Measurements from ENCODE around the gene MAP3K10. TPM values are rescaled to one million over a fixed set of nuclear protein-coding genes. Genes with fewer than 3 reads are reported as not detected.
"Not testable (repeated sequence)": the region's sequence is repeated elsewhere in the genome, so short reads cannot be mapped to it uniquely, and the experiment has no call there.

The MAP3K10 gene
- total RNA-seq, 1 donor from 2014 or later: 20.6 TPM

DNA sequence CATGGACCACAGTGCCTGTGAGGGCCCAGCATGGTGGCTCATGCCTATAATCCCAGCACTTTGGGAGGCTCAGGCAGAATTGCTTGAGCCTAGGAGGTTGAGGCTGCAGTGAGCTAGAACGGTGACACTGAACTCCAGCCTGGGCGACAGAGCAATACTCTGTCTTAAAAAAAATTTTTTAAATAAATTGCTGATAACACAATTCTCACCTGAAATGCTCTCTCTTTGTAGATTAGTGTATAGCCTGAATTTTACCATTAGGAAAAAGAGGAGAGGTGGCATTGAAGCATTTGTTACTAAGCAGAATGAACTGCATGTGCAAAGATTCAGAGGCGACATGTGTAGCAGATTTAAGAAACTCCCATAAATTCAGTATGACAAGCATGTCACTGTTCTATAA lies 29.1 kb upstream of the MAP3K10 start:
- TF ChIP-seq, protein P1, sequence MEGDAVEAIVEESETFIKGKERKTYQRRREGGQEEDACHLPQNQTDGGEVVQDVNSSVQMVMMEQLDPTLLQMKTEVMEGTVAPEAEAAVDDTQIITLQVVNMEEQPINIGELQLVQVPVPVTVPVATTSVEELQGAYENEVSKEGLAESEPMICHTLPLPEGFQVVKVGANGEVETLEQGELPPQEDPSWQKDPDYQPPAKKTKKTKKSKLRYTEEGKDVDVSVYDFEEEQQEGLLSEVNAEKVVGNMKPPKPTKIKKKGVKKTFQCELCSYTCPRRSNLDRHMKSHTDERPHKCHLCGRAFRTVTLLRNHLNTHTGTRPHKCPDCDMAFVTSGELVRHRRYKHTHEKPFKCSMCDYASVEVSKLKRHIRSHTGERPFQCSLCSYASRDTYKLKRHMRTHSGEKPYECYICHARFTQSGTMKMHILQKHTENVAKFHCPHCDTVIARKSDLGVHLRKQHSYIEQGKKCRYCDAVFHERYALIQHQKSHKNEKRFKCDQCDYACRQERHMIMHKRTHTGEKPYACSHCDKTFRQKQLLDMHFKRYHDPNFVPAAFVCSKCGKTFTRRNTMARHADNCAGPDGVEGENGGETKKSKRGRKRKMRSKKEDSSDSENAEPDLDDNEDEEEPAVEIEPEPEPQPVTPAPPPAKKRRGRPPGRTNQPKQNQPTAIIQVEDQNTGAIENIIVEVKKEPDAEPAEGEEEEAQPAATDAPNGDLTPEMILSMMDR (IDR thresholded peaks at IDR 0.05; ENCODE audit: unreplicated experiment): no peak
- H3K4me3 Mint-ChIP-seq (ENCODE audit: unreplicated experiment): no peak overlapping the region
- DNase-seq (ENCODE audit: low spot score): no peak
- peaks cover 7% of the 10 kb centered on the region for H3K27me3 Mint-ChIP-seq (ENCODE audit: unreplicated experiment)
- no peaks in the 10 kb centered on the region for H3K36me3 Mint-ChIP-seq (ENCODE audit: low read depth, unreplicated experiment)
- H3K27ac Mint-ChIP-seq (ENCODE audit: unreplicated experiment): no peak overlapping the region
- no peaks in the 10 kb centered on the region for H3K4me1 Mint-ChIP-seq (ENCODE audit: unreplicated experiment)
- no peaks in the 10 kb centered on the region for H3K9me3 Mint-ChIP-seq (ENCODE audit: unreplicated experiment)

DNA sequence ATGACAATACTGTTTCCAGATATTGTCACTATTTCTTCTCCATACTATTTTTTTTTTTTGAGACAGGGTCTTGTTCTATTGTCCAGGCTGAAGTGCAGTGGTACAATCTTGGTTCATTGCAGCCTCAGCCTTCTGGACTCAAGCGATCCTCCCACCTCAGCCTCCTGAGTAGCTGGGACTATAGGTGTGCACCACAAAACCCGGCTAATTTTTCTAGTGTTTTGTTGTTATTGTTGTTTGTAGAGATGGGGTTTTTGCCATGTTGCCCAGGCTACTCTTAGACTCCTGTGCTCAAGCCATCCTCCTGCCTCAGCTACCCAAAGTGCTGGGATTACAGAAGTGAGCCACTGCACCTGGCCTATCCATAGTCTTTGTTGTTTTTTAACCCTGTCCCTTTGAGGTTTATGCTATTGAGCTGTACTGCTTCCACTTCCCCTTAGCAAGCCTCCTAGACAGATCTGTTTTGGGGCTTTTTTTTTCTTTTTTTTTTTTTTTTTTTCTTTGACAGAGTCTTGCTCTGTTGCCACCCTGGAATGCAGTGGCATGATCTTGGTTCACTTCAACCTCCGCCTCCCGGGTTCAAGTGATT lies 27.6 kb upstream of the MAP3K10 start:
- Mint-ChIP-seq H3K4me1 (ENCODE audit: unreplicated experiment) (no peaks in the 10 kb centered on the region), H3K27me3 (ENCODE audit: unreplicated experiment) (peaks cover 7% of the 10 kb centered on the region), H3K4me3 (ENCODE audit: unreplicated experiment) (no peak overlapping the region), H3K9me3 (ENCODE audit: unreplicated experiment) (no peaks in the 10 kb centered on the region), H3K36me3 (ENCODE audit: low read depth, unreplicated experiment) (no peaks in the 10 kb centered on the region), H3K27ac (ENCODE audit: unreplicated experiment) (no peak overlapping the region)
- TF ChIP-seq, protein P1 (IDR thresholded peaks at IDR 0.05; ENCODE audit: unreplicated experiment): no peak
- no peak for DNase-seq (ENCODE audit: low spot score)

GRCh38 chr19:40165362-40165937 lies 25.8 kb upstream of the MAP3K10 start:
- peak; percentile 66 for DNase-seq (ENCODE audit: low spot score)
- Mint-ChIP-seq H3K27me3 (ENCODE audit: unreplicated experiment) (peaks cover 12% of the 10 kb centered on the region), H3K4me3 (ENCODE audit: unreplicated experiment) (peak overlapping the region; percentile 22), H3K27ac (ENCODE audit: unreplicated experiment) (no peak overlapping the region), H3K36me3 (ENCODE audit: low read depth, unreplicated experiment) (no peaks in the 10 kb centered on the region), H3K4me1 (ENCODE audit: unreplicated experiment) (no peaks in the 10 kb centered on the region), H3K9me3 (ENCODE audit: unreplicated experiment) (no peaks in the 10 kb centered on the region)
- TF ChIP-seq, protein P1 (IDR thresholded peaks at IDR 0.05; ENCODE audit: unreplicated experiment): peak; percentile 77

DNA sequence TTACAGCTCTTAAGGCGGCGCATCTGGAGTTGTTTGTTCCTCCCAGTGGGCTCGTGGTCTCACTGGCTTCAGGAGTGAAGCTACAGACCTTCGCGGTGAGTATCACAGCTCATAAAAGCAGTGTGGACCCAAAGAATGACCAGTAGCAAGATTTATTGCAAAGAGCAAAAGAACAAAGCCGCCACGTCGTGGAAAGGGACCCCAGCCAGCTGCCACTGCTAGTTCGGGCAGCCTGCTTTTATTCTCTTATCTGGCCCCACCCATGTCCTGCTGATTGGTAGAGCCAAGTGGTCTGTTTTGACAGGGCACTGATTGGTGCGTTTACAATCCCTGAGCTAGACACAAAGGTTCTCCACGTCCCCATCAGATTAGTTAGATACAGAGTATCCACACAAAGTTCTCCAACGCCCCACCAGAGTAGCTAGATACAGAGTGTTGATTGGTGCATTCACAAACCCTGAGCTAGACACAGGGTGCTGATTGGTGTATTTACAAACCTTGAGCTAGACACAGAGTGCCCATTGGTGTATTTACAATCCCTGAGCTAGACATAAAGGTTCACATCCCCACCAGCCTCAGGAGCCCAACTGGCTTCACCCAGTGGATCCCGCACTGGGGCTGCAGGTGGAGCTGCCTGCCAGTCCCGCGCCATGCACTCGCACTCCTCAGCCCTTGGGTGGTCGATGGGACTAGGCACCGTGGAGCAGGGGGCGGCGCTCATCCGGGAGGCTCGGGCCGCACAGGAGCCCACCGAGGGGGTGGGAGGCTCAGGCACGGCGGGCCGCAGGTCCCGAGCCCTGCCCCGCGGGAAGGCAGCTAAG lies 21.5 kb upstream of the MAP3K10 start:
- not testable (repeated sequence) for H3K4me3 Mint-ChIP-seq (ENCODE audit: unreplicated experiment); H3K4me1 Mint-ChIP-seq (ENCODE audit: unreplicated experiment); H3K9me3 Mint-ChIP-seq (ENCODE audit: unreplicated experiment); H3K36me3 Mint-ChIP-seq (ENCODE audit: low read depth, unreplicated experiment); H3K27ac Mint-ChIP-seq (ENCODE audit: unreplicated experiment); DNase-seq (ENCODE audit: low spot score)
- peaks cover 11% of the 10 kb centered on the region for H3K27me3 Mint-ChIP-seq (ENCODE audit: unreplicated experiment)

GRCh38 chr19:40170303-40170989 lies 20.8 kb upstream of the MAP3K10 start:
- not testable (repeated sequence) for H3K27me3 Mint-ChIP-seq (ENCODE audit: unreplicated experiment); H3K4me1 Mint-ChIP-seq (ENCODE audit: unreplicated experiment); H3K27ac Mint-ChIP-seq (ENCODE audit: unreplicated experiment); H3K4me3 Mint-ChIP-seq (ENCODE audit: unreplicated experiment); H3K9me3 Mint-ChIP-seq (ENCODE audit: unreplicated experiment); DNase-seq (ENCODE audit: low spot score); H3K36me3 Mint-ChIP-seq (ENCODE audit: low read depth, unreplicated experiment)

DNA sequence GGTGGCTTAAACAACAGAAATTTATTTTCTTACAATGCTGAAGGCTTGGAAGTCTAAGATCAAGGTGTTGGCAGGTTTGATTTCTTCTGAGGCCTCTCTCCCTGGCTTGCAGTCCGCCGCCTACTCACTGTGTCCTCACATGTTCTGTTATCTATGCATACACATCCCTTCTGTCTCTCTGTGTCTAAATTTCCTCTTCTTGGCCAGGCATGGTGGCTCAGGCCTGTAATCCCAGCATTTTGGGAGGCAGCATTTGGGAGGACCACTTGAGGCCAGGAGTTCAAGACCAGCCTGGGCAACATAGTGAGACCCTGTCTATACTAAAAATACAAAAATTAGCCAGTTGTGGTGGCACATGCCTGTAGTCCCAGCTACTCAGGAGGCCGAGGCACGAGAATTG lies 19.9 kb upstream of the MAP3K10 start:
- not testable (repeated sequence) for H3K4me1 Mint-ChIP-seq (ENCODE audit: unreplicated experiment); H3K36me3 Mint-ChIP-seq (ENCODE audit: low read depth, unreplicated experiment); H3K9me3 Mint-ChIP-seq (ENCODE audit: unreplicated experiment); DNase-seq (ENCODE audit: low spot score); H3K27ac Mint-ChIP-seq (ENCODE audit: unreplicated experiment); H3K4me3 Mint-ChIP-seq (ENCODE audit: unreplicated experiment); H3K27me3 Mint-ChIP-seq (ENCODE audit: unreplicated experiment)

All from endothelial cell (in vitro differentiated cells).